Measurements from ENCODE around the gene USP47. TPM values are rescaled to one million over a fixed set of nuclear protein-coding genes. Genes with fewer than 3 reads are reported as not detected.

Gene USP47
- total and polyA plus RNA-seq, 2 experiments from 2014 or later = 16.3 to 36.7 TPM

- no peak for TF ChIP-seq CTCF (conservative IDR thresholded peaks at IDR 0.05; ENCODE audit: low read depth in 2 of 2)
Observed at GRCh38 chr11:11843211-11843621, 1.4 kb downstream of the USP47 start (continued).

GRCh38 chr11:11843642-11844041, 1.9 kb downstream of the USP47 start:
- peaks cover 5% of the 10 kb centered on the region for H3K27me3 Mint-ChIP-seq (ENCODE audit: insufficient read depth, low read depth, poor library complexity)
- H3K4me1 Mint-ChIP-seq = peaks cover 28% of the 10 kb centered on the region
- no peaks in the 10 kb centered on the region for H3K27me3 ChIP-seq (ENCODE audit: insufficient read depth)
- no peak for DNase-seq (ENCODE audit: low spot score)
- peaks cover 27% of the 10 kb centered on the region for H4K20me1 ChIP-seq (replicated peaks; ENCODE audit: insufficient read depth)
- H3K27ac ChIP-seq (ENCODE audit: low read depth) = no peak overlapping the region
- H3K4me3 Mint-ChIP-seq = no peak overlapping the region
- no peaks in the 10 kb centered on the region for H3K36me3 ChIP-seq (ENCODE audit: insufficient read depth)
- peak overlapping the region; percentile 86 for H3K4me2 ChIP-seq
- H3F3A ChIP-seq (replicated peaks; ENCODE audit: low read depth) = no peaks in the 10 kb centered on the region
- H3K4me3 ChIP-seq = peak overlapping the region; percentile 86; the same call in 1 of the 2 replicates
- H3K79me2 ChIP-seq (replicated peaks; ENCODE audit: insufficient read depth) = peaks cover 61% of the 10 kb centered on the region
- H3K4me1 ChIP-seq (ENCODE audit: insufficient read depth) = peaks cover 36% of the 10 kb centered on the region
- H3K9me3 Mint-ChIP-seq = no peaks in the 10 kb centered on the region
- no peak overlapping the region for H2AFZ ChIP-seq
- no peaks in the 10 kb centered on the region for H3K36me3 Mint-ChIP-seq (ENCODE audit: low read depth)
- H3K27ac Mint-ChIP-seq = no peak overlapping the region
- ATAC-seq = no peak
- no peaks in the 10 kb centered on the region for H3K9me2 ChIP-seq (ENCODE audit: insufficient read depth)
- TF ChIP-seq EZH2 (IDR thresholded peaks at IDR 0.05; ENCODE audit: low read depth, unreplicated experiment) = no peak
- no peak for TF ChIP-seq NANOG (IDR thresholded peaks at IDR 0.05; ENCODE audit: borderline replicate concordance)
- TF ChIP-seq REST (IDR thresholded peaks at IDR 0.05; ENCODE audit: unreplicated experiment) = no peak
- no peak for TF ChIP-seq STAT1 (IDR thresholded peaks at IDR 0.05; ENCODE audit: unreplicated experiment)
- TF ChIP-seq POLR2AphosphoS5 (IDR thresholded peaks at IDR 0.05; ENCODE audit: low read depth) = no peak
- TF ChIP-seq CREB1 (CRISPR knock-in tag; IDR thresholded peaks at IDR 0.05; ENCODE audit: low read depth) = no peak
- TF ChIP-seq CTCF (conservative IDR thresholded peaks at IDR 0.05; ENCODE audit: low read depth in 2 of 2) = no peak
- TF ChIP-seq ZNF462 (CRISPR knock-in tag; IDR thresholded peaks at IDR 0.05) = no peak
- TF ChIP-seq ETS1 (IDR thresholded peaks at IDR 0.05) = no peak
- no peak for TF ChIP-seq JUNB (IDR thresholded peaks at IDR 0.05; ENCODE audit: unreplicated experiment)
